HepG2 (cell line): ENCODE measurements around the gene FCMR. TPM values are rescaled to one million over a fixed set of nuclear protein-coding genes. Genes with fewer than 3 reads are reported as not detected.
A peak's percentile ranks its signal among the peaks of the same experiment; 100 is the strongest.

Experiments
- ATF1 ChIP-seq: IDR thresholded peaks from 2 replicates; pipeline ENCODE4 v1.6.1; 2016; ENCODE audit warnings: mild to moderate bottlenecking, control low read depth
- CTCF ChIP-seq: sonication (generic); formaldehyde crosslinking; IDR thresholded peaks from 2 replicates; pipeline ENCODE4 v1.5.0; 2020; ENCODE audit warnings: mild to moderate bottlenecking, missing genetic modification reagents, moderate library complexity
- FOSL2 ChIP-seq: sonication (generic); formaldehyde crosslinking; IDR thresholded peaks from 2 replicates; pipeline ENCODE4 v1.4.0; 2020; ENCODE audit warnings: missing genetic modification reagents
- GTF2F1 ChIP-seq: fragments of 150-350 bp; IDR thresholded peaks from 2 replicates; pipeline ENCODE4 v1.6.1; 2014; ENCODE audit warnings: low read length
- HDAC1 ChIP-seq: sonication (generic); formaldehyde crosslinking; IDR thresholded peaks from 2 replicates; pipeline ENCODE4 v1.5.1; 2020; ENCODE audit warnings: mild to moderate bottlenecking, missing genetic modification reagents
- HNF1A ChIP-seq, 2 experiments: sonication (generic) in 1 of 2; formaldehyde crosslinking in 1 of 2; IDR thresholded peaks; 2 replicates each; pipeline versions ENCODE4 v1.4.0 to v1.6.1; 2016 to 2020; ENCODE audit warnings: borderline replicate concordance in 1 of 2, low read depth in 1 of 2, mild to moderate bottlenecking in 1 of 2, missing genetic modification reagents in 1 of 2
- HNRNPL ChIP-seq: fragments of 200-400 bp; formaldehyde crosslinking; IDR thresholded peaks from 2 replicates; pipeline ENCODE4 v1.6.1; 2017; ENCODE audit warnings: mild to moderate bottlenecking, low read depth, low read length
- HOXA9 ChIP-seq: sonication (generic); formaldehyde crosslinking; IDR thresholded peaks from 2 replicates; pipeline ENCODE4 v1.8.1; 2022; ENCODE audit warnings: missing genetic modification reagents, mild to moderate bottlenecking, moderate library complexity, borderline replicate concordance
- IRF9 ChIP-seq: sonication (generic); formaldehyde crosslinking; IDR thresholded peaks from 2 replicates; pipeline ENCODE4 v1.8.0; 2022; ENCODE audit warnings: missing genetic modification reagents, mild to moderate bottlenecking, borderline replicate concordance
- PCBP1 ChIP-seq: fragments of 200-400 bp; formaldehyde crosslinking; IDR thresholded peaks from 2 replicates; pipeline ENCODE4 v1.6.1; 2017; ENCODE audit warnings: mild to moderate bottlenecking, low read depth, low read length, borderline replicate concordance
- PLSCR1 ChIP-seq: sonication (generic); formaldehyde crosslinking; IDR thresholded peaks from 2 replicates; pipeline ENCODE4 v1.5.0; 2020; ENCODE audit warnings: missing genetic modification reagents, mild to moderate bottlenecking, borderline replicate concordance
- RARA ChIP-seq: IDR thresholded peaks from 2 replicates; pipeline ENCODE4 v1.6.1; 2016; ENCODE audit warnings: missing genetic modification reagents, missing compliant biosample characterization
- RERE ChIP-seq: IDR thresholded peaks from 2 replicates; pipeline ENCODE4 v1.6.1; 2016; ENCODE audit warnings: low read depth, missing genetic modification reagents, missing compliant biosample characterization
- TOE1 ChIP-seq: sonication (generic); formaldehyde crosslinking; IDR thresholded peaks from 2 replicates; pipeline ENCODE4 v1.4.0; 2020; ENCODE audit warnings: mild to moderate bottlenecking, missing genetic modification reagents
- polyA plus RNA-seq, 8 experiments: library from polyadenylated mRNA; depleted of rRNA in 3 of 8; stranded (reverse) in 7 of 8; unstranded in 1 of 8; fragments of >200 nt; fragmentation: Illumina TruSeq in 4 of 8; extraction: Trizol in 4 of 8; gene quantifications; 2 replicates each; pipeline versions ENCODE4 v1.2.1 to v1.2.3, GENCODE V29; 2011 to 2016; ENCODE audit warnings: low read depth in 4 of 8, missing spikeins in 1 of 8, mixed read lengths in 1 of 8; ENCODE audit not compliant: insufficient read depth in 1 of 8
- total RNA-seq, 5 experiments: library from RNA; depleted of rRNA; stranded (reverse); fragments of >200 nt; fragmentation: Illumina TruSeq; extraction: Trizol; gene quantifications; 2 replicates each; pipeline ENCODE4 v1.2.3, GENCODE V29; 2016; ENCODE audit warnings: low read depth in 1 of 5

FCMR gene
- total and polyA plus RNA-seq, 2 of the 13 experiments (the other 11 are each of a cell fraction or from before 2014, with no cell fraction given), result not detected

- no peak for TF ChIP-seq RERE (CRISPR knock-in tag)
- TF ChIP-seq HNRNPL, result no peak
- TF ChIP-seq HNF1A (IDR thresholded peaks at IDR 0.05; ENCODE audit: low read depth), result no peak
- 0 out of 2 replicates have a peak, but pooled peaks have one; percentile 33 for TF ChIP-seq HNF1A (CRISPR knock-in tag; IDR thresholded peaks at IDR 0.05; ENCODE audit: borderline replicate concordance)
- no peak for TF ChIP-seq IRF9 (CRISPR knock-in tag)
- TF ChIP-seq CTCF, result no peak
- TF ChIP-seq ATF1 (CRISPR knock-in tag), result no peak
- TF ChIP-seq HDAC1, result no peak
- TF ChIP-seq PCBP1, result no peak
- no peak for TF ChIP-seq FOSL2 (CRISPR knock-in tag)
- no peak for TF ChIP-seq TOE1
- peak; percentile 53 for TF ChIP-seq RARA
- TF ChIP-seq PLSCR1, result no peak
- TF ChIP-seq HOXA9, result no peak
- TF ChIP-seq GTF2F1, result no peak
Observed at GRCh38 chr1:206955476-206956451, 34.0 kb upstream of the FCMR start (continued).
